Left lung (tissue), 10 donors: ENCODE data around the gene FOLR2. TPM values are rescaled to one million over a fixed set of nuclear protein-coding genes. Genes with fewer than 3 reads are reported as not detected.

Experiments
- ATAC-seq: fragments of 200-7000 bp; cut with Tn5 transposase; one replicate; pipeline ENCODE4 v1.9.1; 2020; ENCODE audit warnings: moderate library complexity
- DNase-seq, 4 donors: peaks; one replicate each; pipeline ENCODE4 v3.0.0-alpha.2; 2013 to 2020
- H3K27ac ChIP-seq, 2 donors: fragments of 200-600 bp; sonication (generic) in 1 of 2; one replicate each; pipeline versions ENCODE4 v1.5.0 to v1.8.0; 2020 to 2021
- H3K27me3 ChIP-seq, 2 donors: fragments of 200-600 bp; sonication (generic) in 1 of 2; one replicate each; pipeline versions ENCODE4 v1.5.0 to v1.8.0; 2020 to 2021
- H3K36me3 ChIP-seq, 2 donors: fragments of 200-600 bp; sonication (generic) in 1 of 2; one replicate each; pipeline versions ENCODE4 v1.5.0 to v1.8.0; 2020 to 2021
- H3K4me1 ChIP-seq, 2 donors: fragments of 200-600 bp; one replicate each; pipeline ENCODE4 v1.8.0; 2021
- H3K4me3 ChIP-seq, 2 donors: fragments of 200-600 bp; sonication (generic) in 1 of 2; one replicate each; pipeline versions ENCODE4 v1.5.0 to v1.8.0; 2020 to 2021; ENCODE audit warnings: mild to moderate bottlenecking in 1 of 2
- H3K9me3 ChIP-seq, 2 donors: fragments of 200-600 bp; sonication (generic) in 1 of 2; one replicate each; pipeline versions ENCODE4 v1.5.0 to v1.8.0; 2020 to 2021
- CTCF ChIP-seq, 2 donors: fragments of 200-600 bp; sonication (generic) in 1 of 2; IDR thresholded peaks; one replicate each; pipeline versions ENCODE4 v1.5.0 to v1.8.0; 2021; ENCODE audit warnings: antibody characterized with exemption in 2 of 2
- intact Hi-C, 2 donors: fragments of 100-400 bp; cut with DNase I; formaldehyde crosslinking; loops; one replicate each; pipeline versions ENCODE4 v1.11.2 to v1.14.2; 2022
- polyA plus RNA-seq, 6 donors: library from polyadenylated mRNA; unstranded; fragments of 120-200 nt; gene quantifications; one replicate each; pipeline ENCODE4 v1.2.1, GENCODE V29; 2013; ENCODE audit not compliant: insufficient read length in 6 of 6
- total RNA-seq, 2 donors: library from RNA; stranded (reverse); fragmentation: NEBNext Ultra II Directional; extraction: Animal tissue kit (Norgen Biotek cat#: 25700); gene quantifications; one replicate each; pipeline ENCODE4 v1.2.1, GENCODE V29; 2021
- donor health status: DM: no; HTN: yes; CAD: no.
- donor health status: DM: no; HTN: no; CAD: no.

FOLR2 gene
- total and polyA plus RNA-seq, 8 donors: 14.5 to 50.2 (median 17.8) TPM

- peaks cover 22 to 36% of the 10 kb centered on the region in 2 donors for H3K27me3 ChIP-seq
- TF ChIP-seq CTCF (IDR thresholded peaks at IDR 0.05): no peak
- no peak overlapping the region for H3K27ac ChIP-seq
Measured at GRCh38 chr11:72237112-72237931, 20.7 kb downstream of the FOLR2 start.

GRCh38 chr11:72238040-72238450, 21.5 kb downstream of the FOLR2 start:
- DNase-seq (peak in 3 of 4 donors; percentile 65 to 87 (median 78)), ATAC-seq (peak; percentile 80)
- peaks cover 17 to 31% of the 10 kb centered on the region in 2 donors for H3K4me1 ChIP-seq
- no peak overlapping the region for H3K4me3 ChIP-seq
- peaks cover 0 to 59% of the 10 kb centered on the region in 2 donors for H3K36me3 ChIP-seq
- no peak overlapping the region for H3K27ac ChIP-seq
- peaks cover 29 to 44% of the 10 kb centered on the region in 2 donors for H3K27me3 ChIP-seq
- intact Hi-C loops: no loop called here
- H3K9me3 ChIP-seq: no peaks in the 10 kb centered on the region
- TF ChIP-seq CTCF (IDR thresholded peaks at IDR 0.05): peak; percentile 52 to 74

More at GRCh38 chr11:72237112-72237931, 20.7 kb downstream of the FOLR2 start:
- Histone ChIP-seq H3K4me1 (peaks cover 17 to 31% of the 10 kb centered on the region in 2 donors), H3K36me3 (peaks cover 0 to 66% of the 10 kb centered on the region in 2 donors), H3K9me3 (no peaks in the 10 kb centered on the region), H3K4me3 (no peak overlapping the region)
- peak; percentile 6 for ATAC-seq
- DNase-seq: no peak
- intact Hi-C loops: no loop called here

- Histone ChIP-seq H3K27me3 (peaks cover 35 to 50% of the 10 kb centered on the region in 2 donors), H3K36me3 (peaks cover 0 to 52% of the 10 kb centered on the region in 2 donors), H3K4me1 (peaks cover 17 to 32% of the 10 kb centered on the region in 2 donors), H3K9me3 (no peaks in the 10 kb centered on the region), H3K27ac (no peak overlapping the region), H3K4me3 (no peak overlapping the region)
- ATAC-seq (no peak), DNase-seq (no peak)
- TF ChIP-seq CTCF (IDR thresholded peaks at IDR 0.05): peak in 1 of 2 donors; percentile 16
- intact Hi-C loops: no loop called here
Measured at GRCh38 chr11:72238492-72239312, 22.1 kb downstream of the FOLR2 start.

GRCh38 chr11:72239313-72239848, 22.8 kb downstream of the FOLR2 start:
- peak overlapping the region; percentile 19 to 32 for H3K4me3 ChIP-seq
- peaks cover 17 to 39% of the 10 kb centered on the region in 2 donors for H3K4me1 ChIP-seq
- ATAC-seq (peak; percentile 44), DNase-seq (peak in 3 of 4 donors; percentile 73 to 87 (median 73))
- H3K27me3 ChIP-seq: peaks cover 42 to 57% of the 10 kb centered on the region in 2 donors
- intact Hi-C loops: no loop called here
- no peak overlapping the region for H3K27ac ChIP-seq
- no peaks in the 10 kb centered on the region for H3K9me3 ChIP-seq
- H3K36me3 ChIP-seq: peaks cover 0 to 45% of the 10 kb centered on the region in 2 donors
- TF ChIP-seq CTCF (IDR thresholded peaks at IDR 0.05): no peak
